NCI-H2029 (cell line): ENCODE results near the gene AIP.

Experiments
- DNase-seq: peaks from one replicate; lab custom pipeline; 2025; lab: John Stamatoyannopoulos, UW

The AIP gene

DNA sequence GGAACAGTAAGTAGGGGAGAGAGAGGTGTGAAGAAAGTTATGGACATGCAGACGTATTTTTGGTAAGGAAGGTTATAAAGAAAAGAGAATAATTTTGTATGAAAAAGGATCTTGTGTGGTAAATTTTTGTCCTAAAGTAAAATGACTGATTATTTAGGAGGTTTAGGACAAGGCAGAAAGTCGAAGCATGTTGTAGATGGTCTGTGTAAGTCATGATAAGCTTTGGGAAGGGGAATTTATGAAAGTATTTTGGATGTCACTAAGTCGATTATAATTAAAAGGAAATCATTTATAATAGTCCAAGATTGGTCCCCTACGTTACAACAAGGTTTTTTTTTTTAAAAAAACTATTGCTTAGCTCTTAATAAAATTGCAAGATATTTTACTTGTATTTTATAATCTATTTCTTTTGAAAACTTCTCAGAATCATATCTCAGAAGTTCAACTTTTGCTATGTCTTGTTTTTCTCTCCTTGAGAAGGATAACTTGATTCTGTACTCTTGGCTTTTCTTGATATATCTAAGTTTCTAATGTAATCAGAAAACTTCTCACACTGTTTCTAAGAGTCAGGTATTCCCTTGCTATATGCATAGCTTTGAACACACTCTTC lies 51.3 kb downstream of the AIP start:
- DNase-seq = no peak

DNA sequence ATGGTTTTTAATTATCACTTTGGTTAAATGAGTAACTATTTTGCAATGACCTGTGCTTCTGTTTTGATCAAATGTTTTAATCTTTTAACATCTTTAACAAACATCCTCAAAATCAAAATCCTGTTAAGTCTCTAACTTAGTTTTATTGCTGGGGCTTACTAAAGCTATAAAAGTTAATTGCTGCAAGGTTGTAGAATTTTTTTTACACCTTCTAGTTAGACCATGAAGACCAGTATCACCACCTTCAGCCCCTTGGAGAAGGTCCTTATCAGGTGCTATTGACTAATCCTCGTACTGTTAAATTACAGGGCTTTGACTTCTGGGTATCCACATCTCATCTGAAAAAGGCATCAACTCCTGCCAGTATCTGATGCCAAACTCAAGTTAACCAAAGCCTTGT lies 52.7 kb downstream of the AIP start:
- DNase-seq = no peak

DNA sequence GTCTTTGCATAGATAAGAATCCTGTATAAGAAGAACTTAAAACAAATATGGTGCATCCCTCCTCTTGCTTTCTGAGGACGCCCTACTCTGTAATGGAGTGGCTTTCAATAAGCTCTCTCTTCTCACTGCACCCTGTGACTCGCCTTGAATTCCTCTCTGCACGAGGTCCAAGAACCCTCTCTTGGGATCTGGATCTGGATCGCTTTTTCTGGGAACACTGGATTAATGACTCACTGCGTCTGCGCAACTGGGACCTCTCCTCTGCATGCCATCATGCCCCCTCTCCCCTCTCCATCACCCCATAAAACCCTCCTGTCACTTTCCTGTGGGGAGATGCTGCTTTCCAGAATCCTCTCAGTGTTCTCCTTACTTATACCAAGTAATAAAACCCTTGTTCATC lies 55.5 kb downstream of the AIP start:
- DNase-seq = no peak

DNA sequence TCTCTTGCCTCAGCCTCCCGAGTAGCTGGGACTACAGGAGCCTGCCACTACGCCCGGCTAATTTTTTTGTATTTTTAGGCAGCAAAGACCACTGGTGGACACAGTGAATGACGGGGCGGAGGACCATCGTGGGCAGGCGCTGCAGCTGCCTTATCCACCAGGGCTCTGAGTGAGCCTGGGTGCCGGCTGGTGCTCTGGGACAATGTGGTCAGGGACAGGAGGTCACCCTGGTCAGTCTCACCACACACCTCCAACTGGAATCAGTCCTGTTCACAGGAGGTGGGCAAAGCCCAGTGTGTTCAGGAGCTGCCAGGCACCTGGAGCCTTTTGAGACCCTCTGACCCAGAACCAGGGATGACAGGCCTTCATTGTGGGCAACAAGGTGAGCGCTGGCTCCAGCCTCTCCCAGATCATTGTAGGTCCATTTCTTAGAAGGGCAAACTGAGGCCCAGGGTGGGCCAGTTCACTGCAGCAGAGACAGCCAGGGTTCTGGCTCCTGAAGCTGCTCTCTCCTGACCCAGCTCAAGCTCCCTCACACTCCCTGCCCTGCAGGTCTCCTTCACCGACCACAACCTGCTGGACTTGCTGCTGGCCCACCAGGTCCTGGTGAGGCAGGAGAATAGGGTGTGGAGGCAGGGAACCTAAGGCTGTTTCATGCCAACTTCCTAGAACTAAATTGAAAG lies 56.1 kb downstream of the AIP start:
- DNase-seq = no peak

DNA sequence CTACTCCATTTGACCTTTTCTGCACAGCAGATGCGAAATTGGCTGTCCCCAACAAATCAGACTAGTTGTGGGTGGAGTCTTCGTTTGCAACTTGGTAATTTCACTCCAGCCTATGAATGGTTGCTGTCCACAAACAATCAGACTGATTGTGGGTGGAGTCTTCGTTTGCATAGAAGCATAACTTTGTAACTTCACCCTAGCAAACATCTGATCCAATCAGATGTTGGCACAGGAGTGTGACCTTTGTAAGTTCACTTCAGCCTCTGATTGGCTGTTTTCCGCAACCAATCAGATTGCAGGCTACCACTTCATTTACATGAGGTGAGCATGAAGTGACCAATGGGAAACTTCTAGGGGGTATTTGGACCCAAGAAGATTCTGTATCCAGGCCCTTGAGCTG lies 56.7 kb downstream of the AIP start:
- no peak for DNase-seq
